ENCODE results near the gene ELAVL1.
A peak's percentile ranks its signal among the peaks of the same experiment; 100 is the strongest.
"Not testable (repeated sequence)": the region's sequence is repeated elsewhere in the genome, so short reads cannot be mapped to it uniquely, and the experiment has no call there.

The ELAVL1 gene

GRCh38 chr19:7920519-7921301 lies 84.7 kb downstream of the ELAVL1 start:
- peak; percentile 98 for DNase-seq

GRCh38 chr19:7919610-7920518 lies 85.6 kb downstream of the ELAVL1 start, which contains the start of gene SNAPC2:
SNAPC2 (plus strand) TSS chr19:7920338; CDS start chr19:7920367, 29 bp downstream.
- DNase-seq: peak; percentile 81

GRCh38 chr19:7918615-7919421 lies 86.6 kb downstream of the ELAVL1 start:
- DNase-seq: no peak

GRCh38 chr19:7918062-7918614 lies 87.3 kb downstream of the ELAVL1 start:
- not testable (repeated sequence) for DNase-seq

- peak; percentile 42 for DNase-seq
Measured at GRCh38 chr19:7917267-7918061, 88.0 kb downstream of the ELAVL1 start.

GRCh38 chr19:7916955-7917266 lies 88.5 kb downstream of the ELAVL1 start:
- DNase-seq: no peak

GRCh38 chr19:7916103-7916954 lies 89.1 kb downstream of the ELAVL1 start:
- DNase-seq: no peak

GRCh38 chr19:7915250-7916102 lies 90.0 kb downstream of the ELAVL1 start:
- no peak for DNase-seq

- no peak for DNase-seq
Measured at GRCh38 chr19:7914598-7915045, 90.8 kb downstream of the ELAVL1 start, which contains the start of gene TGFBR3L. TGFBR3L (plus strand) TSS chr19:7914830.

- no peak for DNase-seq
Measured at GRCh38 chr19:7914099-7914498, 91.3 kb downstream of the ELAVL1 start.

- DNase-seq: no peak
Measured at GRCh38 chr19:7913652-7914051, 91.8 kb downstream of the ELAVL1 start.

- no peak for DNase-seq
Measured at GRCh38 chr19:7912697-7913564, 92.5 kb downstream of the ELAVL1 start.

- DNase-seq: no peak
Measured at GRCh38 chr19:7912144-7912696, 93.2 kb downstream of the ELAVL1 start.

- DNase-seq: no peak
Measured at GRCh38 chr19:7911508-7912143, 93.8 kb downstream of the ELAVL1 start.

- no peak for DNase-seq
Measured at GRCh38 chr19:7910321-7911161, 94.9 kb downstream of the ELAVL1 start.

- DNase-seq: no peak
Measured at GRCh38 chr19:7909471-7910067, 95.9 kb downstream of the ELAVL1 start.
